Chondrocyte (in vitro differentiated cells): ENCODE data around the gene DUSP28. TPM values are rescaled to one million over a fixed set of nuclear protein-coding genes. Genes with fewer than 3 reads are reported as not detected.
A peak's percentile ranks its signal among the peaks of the same experiment; 100 is the strongest.

Experiments used
- DNase-seq: peaks from one replicate; pipeline ENCODE4 v3.0.0; 2021; ENCODE audit warnings: mixed read lengths, low spot score
- H3K27ac Mint-ChIP-seq: one replicate; pipeline ENCODE4 v1.8.0; 2021; ENCODE audit warnings: mild to moderate bottlenecking, moderate library complexity, mixed read lengths; ENCODE audit not compliant: unreplicated experiment
- H3K27me3 Mint-ChIP-seq: 2 replicates; pipeline ENCODE4 v1.8.0; 2021; ENCODE audit warnings: low read depth, mixed read lengths
- H3K36me3 Mint-ChIP-seq: 2 replicates; pipeline ENCODE4 v1.8.0; 2021; ENCODE audit warnings: low read depth, mixed read lengths
- H3K4me1 Mint-ChIP-seq: 2 replicates; pipeline ENCODE4 v1.8.0; 2021; ENCODE audit warnings: low read depth, mild to moderate bottlenecking, mixed read lengths
- H3K4me3 Mint-ChIP-seq: one replicate; pipeline ENCODE4 v1.8.0; 2021; ENCODE audit warnings: mild to moderate bottlenecking, moderate library complexity, mixed read lengths; ENCODE audit not compliant: unreplicated experiment
- H3K9me3 Mint-ChIP-seq: 2 replicates; pipeline ENCODE4 v1.8.0; 2021; ENCODE audit warnings: low read depth, mixed read lengths
- total RNA-seq: library from RNA; stranded (reverse); gene quantifications from 3 replicates; pipeline ENCODE4 v1.2.1, GENCODE V29; 2021
- TF ChIP-seq, protein P1 (sequence below): fragments of 200-600 bp; sonication (generic); IDR thresholded peaks from 2 replicates; pipeline ENCODE4 v1.5.0; 2021; ENCODE audit warnings: antibody characterized with exemption, mild to moderate bottlenecking, moderate library complexity

DUSP28 gene
- total RNA-seq, 1 donor from 2014 or later: 3.7 TPM

DNA sequence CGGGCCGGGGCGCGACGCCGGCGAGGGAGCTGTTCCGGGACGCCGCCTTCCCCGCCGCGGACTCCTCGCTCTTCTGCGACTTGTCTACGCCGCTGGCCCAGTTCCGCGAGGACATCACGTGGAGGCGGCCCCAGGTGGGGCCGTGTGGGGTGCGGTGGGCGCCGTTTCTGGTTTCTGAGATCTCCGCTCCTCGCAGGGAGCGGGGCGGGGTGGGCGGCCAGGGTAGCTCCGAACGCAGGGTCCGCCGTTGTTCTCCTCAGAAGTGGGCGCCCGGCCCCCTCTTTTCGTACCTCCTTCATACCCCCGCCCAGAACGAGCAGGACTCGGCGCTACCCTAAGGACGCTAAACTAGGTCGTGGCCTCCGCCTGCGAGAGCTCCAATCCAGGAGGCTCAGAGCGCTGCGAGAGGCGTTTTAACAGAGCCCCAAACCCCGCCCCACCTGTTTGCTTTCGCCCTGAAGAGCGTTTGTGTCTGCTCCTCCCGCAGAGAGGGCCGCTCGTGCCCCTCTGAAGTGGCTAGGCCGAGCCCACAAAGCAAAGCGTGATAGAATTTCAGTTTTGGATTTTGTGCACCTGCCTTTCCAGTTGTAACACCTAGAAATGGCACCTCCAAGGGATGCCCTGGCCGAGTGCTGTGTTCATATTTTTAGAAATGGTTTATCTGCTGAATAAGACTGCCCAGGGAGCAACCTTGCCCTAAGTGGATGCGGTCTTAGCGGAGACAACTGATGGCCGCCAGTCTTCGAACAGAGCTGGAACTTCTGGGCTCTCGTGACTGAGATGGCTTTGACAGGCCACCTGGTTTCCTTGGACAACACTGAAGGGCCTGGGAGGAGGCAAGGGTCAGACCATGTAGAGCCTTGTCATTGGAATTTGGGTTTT is 27.0 kb downstream of the DUSP28 start:
- H3K27ac Mint-ChIP-seq: no peak overlapping the region
- H3K36me3 Mint-ChIP-seq: no peaks in the 10 kb centered on the region
- peaks cover 54% of the 10 kb centered on the region for H3K4me1 Mint-ChIP-seq
- peak overlapping the region; percentile 91 for H3K4me3 Mint-ChIP-seq
- peak; percentile 85 for DNase-seq
- no peaks in the 10 kb centered on the region for H3K9me3 Mint-ChIP-seq
- no peaks in the 10 kb centered on the region for H3K27me3 Mint-ChIP-seq
- TF ChIP-seq, protein P1, sequence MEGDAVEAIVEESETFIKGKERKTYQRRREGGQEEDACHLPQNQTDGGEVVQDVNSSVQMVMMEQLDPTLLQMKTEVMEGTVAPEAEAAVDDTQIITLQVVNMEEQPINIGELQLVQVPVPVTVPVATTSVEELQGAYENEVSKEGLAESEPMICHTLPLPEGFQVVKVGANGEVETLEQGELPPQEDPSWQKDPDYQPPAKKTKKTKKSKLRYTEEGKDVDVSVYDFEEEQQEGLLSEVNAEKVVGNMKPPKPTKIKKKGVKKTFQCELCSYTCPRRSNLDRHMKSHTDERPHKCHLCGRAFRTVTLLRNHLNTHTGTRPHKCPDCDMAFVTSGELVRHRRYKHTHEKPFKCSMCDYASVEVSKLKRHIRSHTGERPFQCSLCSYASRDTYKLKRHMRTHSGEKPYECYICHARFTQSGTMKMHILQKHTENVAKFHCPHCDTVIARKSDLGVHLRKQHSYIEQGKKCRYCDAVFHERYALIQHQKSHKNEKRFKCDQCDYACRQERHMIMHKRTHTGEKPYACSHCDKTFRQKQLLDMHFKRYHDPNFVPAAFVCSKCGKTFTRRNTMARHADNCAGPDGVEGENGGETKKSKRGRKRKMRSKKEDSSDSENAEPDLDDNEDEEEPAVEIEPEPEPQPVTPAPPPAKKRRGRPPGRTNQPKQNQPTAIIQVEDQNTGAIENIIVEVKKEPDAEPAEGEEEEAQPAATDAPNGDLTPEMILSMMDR: peak; percentile 21

DNA sequence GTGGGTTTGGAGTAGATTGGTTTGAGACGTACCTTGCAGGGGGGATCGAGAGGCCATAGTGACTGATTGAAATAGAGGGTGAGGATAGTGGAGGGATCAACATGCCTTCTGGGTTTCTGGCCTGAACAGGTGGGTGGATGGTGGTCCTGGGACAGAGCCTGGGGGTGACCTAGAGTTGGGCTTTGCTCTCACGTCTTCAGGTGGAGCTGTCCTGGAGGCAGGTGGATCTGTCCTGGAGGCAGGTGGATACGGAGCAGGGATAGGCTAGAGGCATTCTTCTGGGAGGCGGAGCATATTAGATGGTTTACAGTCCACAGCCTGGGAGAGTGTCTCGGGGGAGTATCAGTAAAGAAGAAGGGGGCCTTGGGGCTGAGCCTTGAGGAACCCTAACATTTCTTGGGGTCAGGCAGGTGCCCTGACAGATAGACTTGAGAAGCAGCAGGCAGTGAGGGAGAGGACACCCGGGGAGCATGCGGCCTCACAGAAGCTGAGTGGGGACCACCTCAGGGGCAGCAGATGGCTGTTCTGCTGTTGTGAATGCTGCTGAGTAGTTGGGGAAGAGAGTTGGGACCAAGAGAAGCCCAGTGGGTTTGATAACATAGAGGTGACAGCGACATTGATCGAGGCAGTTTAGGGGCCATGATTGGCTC is 28.0 kb downstream of the DUSP28 start:
- DNase-seq: peak; percentile 68
- Mint-ChIP-seq H3K9me3 (no peaks in the 10 kb centered on the region), H3K4me1 (peaks cover 46% of the 10 kb centered on the region), H3K4me3 (peak overlapping the region; percentile 91), H3K27ac (no peak overlapping the region), H3K27me3 (no peaks in the 10 kb centered on the region), H3K36me3 (peaks cover 2% of the 10 kb centered on the region)
- TF ChIP-seq, protein P1: no peak

DNA sequence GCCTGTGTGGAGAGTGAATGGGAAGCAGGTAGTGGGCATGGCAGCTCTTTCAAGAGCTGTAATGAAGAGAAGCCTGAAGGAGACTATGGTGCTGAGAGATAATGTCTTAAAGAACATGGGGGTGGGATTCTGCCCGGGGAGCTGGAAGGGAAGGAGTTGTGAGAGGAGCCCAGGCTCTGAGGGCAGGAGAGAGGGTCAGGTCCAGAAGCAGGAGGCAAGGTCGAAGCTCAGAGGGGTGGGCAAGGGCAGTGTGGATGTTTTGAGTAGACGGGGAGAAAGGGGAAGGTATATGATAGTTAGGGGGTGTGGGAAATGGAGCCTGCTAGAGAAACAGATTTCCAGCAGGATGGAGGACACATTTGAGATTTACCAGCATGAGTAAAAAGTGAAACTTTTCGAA is 28.5 kb downstream of the DUSP28 start:
- TF ChIP-seq, protein P1: no peak
- Mint-ChIP-seq H3K27ac (no peak overlapping the region), H3K36me3 (peaks cover 2% of the 10 kb centered on the region), H3K27me3 (no peaks in the 10 kb centered on the region), H3K4me3 (peak overlapping the region; percentile 29), H3K9me3 (no peaks in the 10 kb centered on the region), H3K4me1 (peaks cover 41% of the 10 kb centered on the region)
- DNase-seq: peak; percentile 64

DNA sequence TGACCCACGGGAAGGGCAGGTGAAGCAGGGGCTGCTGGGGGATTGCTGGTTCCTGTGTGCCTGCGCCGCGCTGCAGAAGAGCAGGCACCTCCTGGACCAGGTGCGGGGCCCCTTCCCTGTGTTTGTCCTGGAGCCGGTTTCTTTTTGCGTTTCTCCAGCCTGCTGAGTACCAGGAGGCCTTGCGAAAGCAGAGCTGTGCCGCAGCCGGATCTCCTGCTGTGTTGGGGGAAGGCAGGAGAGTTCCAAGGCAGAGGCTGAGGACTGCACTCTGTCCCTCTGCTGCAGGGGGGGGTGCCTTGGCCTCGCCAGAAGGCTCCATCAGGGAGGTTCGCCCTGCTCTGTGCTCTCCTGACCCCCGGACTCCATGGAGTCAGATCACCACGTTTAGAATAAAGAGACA is 29.2 kb downstream of the DUSP28 start:
- no peak overlapping the region for H3K27ac Mint-ChIP-seq
- TF ChIP-seq, protein P1: no peak
- H3K4me1 Mint-ChIP-seq: peaks cover 37% of the 10 kb centered on the region
- peaks cover 2% of the 10 kb centered on the region for H3K36me3 Mint-ChIP-seq
- peak; percentile 63 for DNase-seq
- H3K9me3 Mint-ChIP-seq: no peaks in the 10 kb centered on the region
- H3K27me3 Mint-ChIP-seq: no peaks in the 10 kb centered on the region
- no peak overlapping the region for H3K4me3 Mint-ChIP-seq

DNA sequence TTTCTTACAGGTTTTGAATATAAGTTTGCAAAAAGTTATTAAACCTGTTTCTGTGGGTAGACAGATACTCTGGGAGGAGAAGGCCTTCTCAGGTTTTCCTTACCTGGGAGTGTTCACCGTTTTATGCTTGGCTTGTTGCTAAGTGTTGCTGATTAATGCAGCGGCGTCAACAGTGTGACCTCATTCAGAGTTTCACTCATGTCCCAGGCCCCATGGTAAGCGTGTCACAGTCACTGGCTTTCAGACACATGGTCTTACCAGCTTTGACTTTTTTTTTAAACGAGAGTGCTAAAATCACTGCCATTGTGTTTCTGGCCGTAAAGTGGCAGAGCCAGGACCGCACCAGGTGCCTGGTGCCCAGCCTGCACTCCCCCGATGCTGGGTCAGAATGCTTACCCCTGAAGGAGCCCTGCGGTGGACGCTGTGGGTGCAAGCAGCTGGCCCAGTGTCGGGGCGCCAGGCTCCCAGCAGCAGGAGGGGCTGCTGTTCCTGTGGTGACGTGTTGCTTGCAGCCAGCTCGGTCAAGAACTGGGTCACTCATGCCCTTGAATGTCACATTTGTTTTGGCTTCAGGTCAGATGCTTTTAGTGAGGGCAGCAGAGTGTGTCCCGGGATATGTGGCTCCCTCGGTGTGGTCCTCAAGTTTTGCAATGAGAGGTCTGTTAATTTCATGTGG is 29.8 kb downstream of the DUSP28 start:
- Mint-ChIP-seq H3K27ac (no peak overlapping the region), H3K36me3 (peaks cover 2% of the 10 kb centered on the region), H3K27me3 (no peaks in the 10 kb centered on the region), H3K4me3 (no peak overlapping the region), H3K4me1 (peaks cover 31% of the 10 kb centered on the region), H3K9me3 (no peaks in the 10 kb centered on the region)
- TF ChIP-seq, protein P1: no peak
- peak; percentile 43 for DNase-seq
